Hepatic stellate cell (primary cell): ENCODE results near the gene PTPRN2.
"Not testable (repeated sequence)": the region's sequence is repeated elsewhere in the genome, so short reads cannot be mapped to it uniquely, and the experiment has no call there.

ENCODE experiments used
- DNase-seq: peaks from one replicate; pipeline ENCODE4 v3.0.0; 2011; ENCODE audit warnings: low spot score

PTPRN2 gene

GRCh38 chr7:157564517-157565177, 1023.0 kb downstream of the PTPRN2 start:
- no peak for DNase-seq

- not testable (repeated sequence) for DNase-seq
Measured at GRCh38 chr7:157563467-157564135, 1024.0 kb downstream of the PTPRN2 start.

GRCh38 chr7:157562522-157563398, 1024.9 kb downstream of the PTPRN2 start:
- not testable (repeated sequence) for DNase-seq

DNA sequence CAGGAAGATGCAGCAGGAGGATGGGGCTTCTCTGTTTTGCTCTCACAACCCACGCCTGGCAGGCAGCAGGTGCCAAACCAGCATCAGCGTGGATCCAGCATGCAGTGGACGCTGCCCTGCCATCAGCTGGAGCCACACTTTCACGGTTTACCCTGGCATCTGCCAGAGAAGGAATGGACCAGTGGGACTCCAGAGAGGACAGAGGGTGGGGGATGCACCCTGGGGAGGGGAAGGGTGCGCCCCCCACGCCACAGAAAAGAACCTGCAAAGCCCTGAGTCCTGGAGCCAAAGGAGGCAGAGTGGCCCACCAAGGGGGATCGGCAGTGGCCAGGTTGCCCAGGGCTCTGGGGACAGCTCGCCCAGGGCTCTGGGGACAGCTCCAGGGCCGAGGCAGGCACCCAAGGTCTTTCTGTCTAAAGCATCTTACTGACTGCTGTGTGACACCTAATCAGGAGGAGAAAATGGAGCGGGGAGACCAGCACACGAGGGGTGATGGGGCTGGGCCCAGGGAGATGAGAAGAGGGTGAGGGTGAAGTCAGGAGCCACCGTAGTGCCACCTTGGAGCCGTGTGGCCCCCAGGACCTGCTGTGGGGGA, 1025.7 kb downstream of the PTPRN2 start:
- no peak for DNase-seq

DNA sequence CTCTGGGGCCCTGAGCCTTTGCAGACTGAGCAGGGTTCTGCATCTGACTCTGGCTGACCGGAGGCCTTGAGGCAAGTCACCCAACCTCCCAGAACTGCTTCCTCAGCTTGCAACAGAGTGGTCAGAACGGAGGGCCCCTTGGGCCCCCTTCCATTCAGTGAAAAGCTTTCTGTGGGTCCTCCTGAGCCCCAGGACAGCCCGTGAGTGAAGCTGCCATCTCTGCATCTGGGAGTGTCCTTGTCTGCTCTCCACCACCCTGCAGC, 1026.2 kb downstream of the PTPRN2 start:
- DNase-seq = no peak

DNA sequence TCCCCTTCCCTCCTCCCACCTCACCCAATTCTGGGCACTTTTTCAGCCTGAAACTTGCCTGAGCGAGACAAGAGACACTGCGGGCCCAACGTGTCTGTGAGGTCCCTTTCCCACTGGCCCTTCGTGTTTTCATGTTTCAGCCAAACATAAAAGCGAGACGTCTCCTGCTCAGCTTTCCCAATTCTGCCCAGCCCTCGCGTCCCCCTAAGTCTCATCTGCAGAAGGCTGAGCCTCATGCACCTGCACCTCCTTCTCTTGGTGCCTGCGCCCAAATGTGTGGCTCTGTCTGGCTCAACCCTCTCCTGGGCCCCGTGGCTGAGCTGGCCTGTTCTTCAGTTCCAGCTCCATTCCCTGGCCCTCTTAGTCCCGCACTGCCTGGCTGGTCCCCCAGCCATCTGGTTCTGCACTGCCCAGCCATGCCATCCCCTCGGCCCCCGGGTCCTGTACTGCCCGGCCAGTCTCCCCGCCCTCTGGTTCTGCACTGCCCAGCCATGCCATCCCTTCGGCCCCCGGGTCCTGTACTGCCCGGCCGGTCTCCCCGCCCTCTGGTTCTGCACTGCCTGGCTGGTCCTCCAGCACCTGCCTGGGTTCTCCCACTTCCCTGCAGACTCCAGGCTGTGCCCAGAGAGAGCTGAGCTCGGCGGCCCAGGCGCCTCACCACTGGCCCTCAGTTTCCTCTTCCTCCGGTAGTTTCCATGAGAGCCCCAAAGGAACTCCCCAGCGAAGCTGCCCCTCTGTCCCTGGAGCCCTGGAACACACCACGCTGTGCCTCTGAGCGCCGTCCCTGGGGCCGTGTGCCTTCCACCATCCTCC, 1026.7 kb downstream of the PTPRN2 start:
- DNase-seq = no peak

- DNase-seq = no peak
Measured at GRCh38 chr7:157560258-157560654, 1027.4 kb downstream of the PTPRN2 start.

- DNase-seq = no peak
Measured at GRCh38 chr7:157559596-157560257, 1027.9 kb downstream of the PTPRN2 start.

DNA sequence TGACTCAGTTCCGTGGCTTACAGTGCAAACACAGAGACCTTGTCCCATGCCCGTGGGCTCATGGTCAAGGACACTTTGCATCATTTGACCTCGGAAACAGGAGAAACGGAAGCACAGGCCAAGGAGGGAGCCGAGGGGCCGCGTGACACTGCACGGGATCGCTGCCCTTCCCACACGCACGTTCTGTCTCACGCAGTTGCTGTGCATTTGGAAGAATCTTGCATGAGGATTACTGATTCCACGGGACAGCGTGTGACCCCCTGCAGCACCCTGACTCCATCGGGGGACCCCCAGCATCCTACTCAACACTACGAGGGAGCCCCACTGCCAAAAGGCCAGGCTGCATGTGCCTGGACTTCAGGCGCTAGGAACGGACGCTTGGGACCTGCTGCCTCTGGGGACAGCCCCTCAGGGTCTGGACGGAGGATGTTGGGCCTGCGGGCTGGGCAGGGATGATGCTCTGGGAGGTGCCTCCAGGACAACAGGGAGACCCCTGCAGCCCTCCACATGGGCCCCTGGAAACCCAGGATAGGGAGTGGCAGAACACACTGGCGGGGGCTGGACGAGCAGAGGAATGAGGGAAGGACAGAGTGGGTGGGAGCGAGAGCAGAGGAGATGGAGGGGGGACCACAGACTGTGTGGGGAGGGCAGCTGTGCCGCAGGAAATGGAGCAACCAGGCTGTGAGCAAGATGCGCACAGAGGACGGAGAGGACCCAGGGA, 1028.6 kb downstream of the PTPRN2 start:
- no peak for DNase-seq

GRCh38 chr7:157558516-157558874, 1029.1 kb downstream of the PTPRN2 start:
- DNase-seq = no peak

DNA sequence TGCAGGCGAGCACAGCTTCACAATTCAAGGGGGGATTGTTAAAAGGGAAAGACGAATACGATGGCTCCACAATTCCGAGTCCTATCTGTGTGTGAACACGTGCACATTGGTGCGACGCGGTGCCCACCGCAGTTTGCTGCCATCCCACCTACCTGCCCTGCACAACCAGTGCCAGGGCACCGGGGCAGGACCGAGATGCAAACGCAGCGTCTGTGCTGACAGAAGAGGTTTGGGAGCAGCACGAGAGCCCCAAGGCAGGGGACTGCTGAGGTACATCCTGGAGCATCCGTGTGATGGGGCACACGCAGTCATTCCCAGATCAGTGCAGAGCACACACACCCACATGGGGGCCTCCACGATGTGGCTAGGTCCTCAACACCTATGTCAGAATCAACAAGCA, 1029.6 kb downstream of the PTPRN2 start:
- no peak for DNase-seq

DNA sequence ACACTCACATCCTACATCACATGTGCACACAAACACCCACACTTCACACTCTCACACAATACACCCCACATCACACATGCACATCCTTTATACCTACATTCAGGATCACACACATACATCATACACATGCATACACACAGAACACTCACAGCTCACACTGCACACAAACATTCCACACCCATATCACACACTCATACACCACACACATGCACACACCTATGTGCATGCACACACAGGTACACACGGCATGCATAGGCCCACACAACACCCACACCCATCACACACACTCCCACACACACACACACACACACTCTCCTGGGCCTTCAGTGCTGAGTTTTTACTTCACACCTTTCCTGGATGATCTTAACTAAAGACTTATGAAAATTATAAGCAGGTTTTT, 1030.4 kb downstream of the PTPRN2 start:
- DNase-seq = no peak

DNA sequence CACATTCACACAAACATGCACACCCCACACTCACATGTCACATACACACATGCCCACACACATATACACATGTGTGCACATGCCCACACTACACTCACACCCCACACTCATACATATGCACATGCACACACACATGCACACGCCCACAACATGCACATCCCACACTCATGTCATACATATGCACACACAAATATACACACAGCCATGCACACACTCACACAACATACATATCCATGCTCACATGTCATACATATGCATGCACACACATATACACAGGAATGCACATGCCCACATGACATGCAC, 1031.0 kb downstream of the PTPRN2 start:
- DNase-seq = no peak

GRCh38 chr7:157555944-157556641, 1031.5 kb downstream of the PTPRN2 start:
- DNase-seq = no peak

DNA sequence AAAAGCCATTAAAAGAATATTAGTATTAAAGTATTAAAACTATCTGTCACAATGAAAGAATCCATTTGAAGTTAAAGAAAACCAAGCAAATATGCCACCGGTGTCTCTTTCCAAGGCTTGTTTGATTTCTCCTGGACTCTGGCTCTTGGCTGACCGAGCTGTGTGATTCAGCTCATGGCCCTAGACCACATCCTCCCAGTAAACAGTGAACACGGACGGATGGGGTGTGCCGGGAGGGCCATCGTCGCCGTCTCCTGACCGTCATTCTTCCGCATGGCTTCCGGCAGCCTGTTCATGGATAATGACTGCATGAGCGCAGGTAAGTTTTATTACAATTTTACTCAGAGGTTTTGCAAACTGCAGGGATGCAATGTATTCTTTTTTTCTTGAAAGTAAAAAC, 1032.3 kb downstream of the PTPRN2 start:
- no peak for DNase-seq

GRCh38 chr7:157554393-157555238, 1033.0 kb downstream of the PTPRN2 start:
- DNase-seq = no peak

GRCh38 chr7:157553256-157553655, 1034.4 kb downstream of the PTPRN2 start:
- DNase-seq = no peak

- no peak for DNase-seq
Measured at GRCh38 chr7:157552295-157552993, 1035.2 kb downstream of the PTPRN2 start.
